CD4-positive, alpha-beta T cell treated with Interleukin-6 for 4 hours (primary cell): Measurements from ENCODE around the gene ATP6V0A4.
A peak's percentile ranks its signal among the peaks of the same experiment; 100 is the strongest.
"Not testable (repeated sequence)": the region's sequence is repeated elsewhere in the genome, so short reads cannot be mapped to it uniquely, and the experiment has no call there.

Source experiments
- DNase-seq: peaks from one replicate; pipeline ENCODE4 v3.0.0-alpha.2; 2020; ENCODE audit warnings: mixed read lengths

ATP6V0A4 gene

GRCh38 chr7:138797715-138798320 is at the start of gene ATP6V0A4, which contains the start of gene TMEM213:
ATP6V0A4 (minus strand) TSS chr7:138798196; CDS start chr7:138771247, 26,949 bp downstream.
TMEM213 (plus strand) TSS chr7:138797994; CDS start chr7:138798105, 111 bp downstream.
- DNase-seq, result peak; percentile 13

- DNase-seq, result no peak
Observed at GRCh38 chr7:138845711-138846110, 47.7 kb upstream of the ATP6V0A4 start.

DNA sequence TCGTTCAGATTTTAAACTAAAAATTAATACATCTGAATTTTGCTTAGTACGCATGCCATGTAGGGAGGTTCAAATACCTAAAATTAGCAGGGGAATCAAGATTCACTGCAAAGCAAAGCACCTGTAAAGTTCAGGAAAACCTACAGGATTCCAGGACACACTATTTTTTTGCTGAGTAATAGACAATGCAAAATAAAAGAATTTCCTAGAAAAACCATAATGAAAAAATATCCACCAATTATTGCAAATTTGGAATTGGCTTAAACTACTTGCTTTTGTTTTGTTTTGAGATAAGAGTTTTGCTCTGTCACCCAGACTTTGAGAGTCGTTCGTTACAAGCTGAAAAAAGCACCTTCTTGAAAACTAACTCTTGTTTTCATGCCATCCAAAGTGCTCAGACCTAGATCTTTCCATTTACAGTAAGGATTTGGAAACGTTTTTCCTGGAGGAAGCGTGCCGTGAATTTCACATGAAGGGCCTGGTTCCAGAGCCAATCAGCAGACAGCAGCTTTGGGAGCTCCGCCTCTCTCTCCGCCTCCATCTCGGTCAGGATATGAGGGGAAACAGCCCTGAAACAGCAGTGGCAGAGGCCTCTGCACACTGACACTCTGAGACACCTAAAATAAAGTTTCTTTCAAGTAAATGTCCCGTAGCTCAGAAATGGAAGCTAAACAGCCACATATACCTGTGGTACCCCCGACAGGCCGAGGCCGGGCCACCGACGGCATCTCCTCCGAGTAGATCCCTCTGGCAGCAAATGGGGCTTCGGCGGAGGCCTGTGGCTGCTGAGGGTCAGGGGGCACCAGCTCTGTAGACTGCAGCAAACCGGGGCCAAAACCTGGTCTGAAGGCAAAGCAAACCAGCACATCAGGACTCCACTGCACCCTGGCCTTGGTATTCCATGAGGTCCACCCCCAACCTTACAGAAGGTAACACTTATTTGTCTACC is 45.9 kb upstream of the ATP6V0A4 start:
- DNase-seq, result no peak

GRCh38 chr7:138842111-138842510 is 44.1 kb upstream of the ATP6V0A4 start:
- DNase-seq, result no peak

- DNase-seq, result no peak
Observed at GRCh38 chr7:138838166-138838565, 40.2 kb upstream of the ATP6V0A4 start.

DNA sequence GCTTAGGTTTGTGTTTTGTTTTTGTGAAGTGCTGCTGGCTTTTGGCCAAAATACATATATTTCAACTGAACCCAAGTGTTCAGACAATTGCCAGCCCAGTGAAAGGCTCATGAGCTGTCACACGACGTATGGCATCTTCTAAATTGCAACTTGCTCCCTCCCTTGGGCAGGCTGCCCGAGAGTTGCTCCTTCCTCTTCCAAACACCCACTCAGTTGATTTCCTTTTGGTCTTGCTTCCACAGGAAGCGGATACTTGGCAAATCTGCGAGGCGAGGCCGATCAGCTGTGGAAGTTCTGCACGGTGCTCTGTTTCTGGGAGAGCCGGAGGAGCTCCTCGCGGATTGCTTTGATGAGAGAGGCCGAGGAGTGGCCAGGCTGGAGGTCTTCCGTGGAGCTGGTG is 39.6 kb upstream of the ATP6V0A4 start:
- no peak for DNase-seq

- DNase-seq, result no peak
Observed at GRCh38 chr7:138835087-138835486, 37.1 kb upstream of the ATP6V0A4 start.

- DNase-seq, result no peak
Observed at GRCh38 chr7:138834583-138834982, 36.6 kb upstream of the ATP6V0A4 start.

GRCh38 chr7:138833596-138833995 is 35.6 kb upstream of the ATP6V0A4 start:
- DNase-seq, result no peak

- no peak for DNase-seq
Observed at GRCh38 chr7:138832966-138833365, 35.0 kb upstream of the ATP6V0A4 start.

GRCh38 chr7:138829335-138829734 is 31.3 kb upstream of the ATP6V0A4 start:
- no peak for DNase-seq

- no peak for DNase-seq
Observed at GRCh38 chr7:138828302-138828701, 30.3 kb upstream of the ATP6V0A4 start.

GRCh38 chr7:138825049-138825721 is 27.2 kb upstream of the ATP6V0A4 start:
- DNase-seq, result no peak

DNA sequence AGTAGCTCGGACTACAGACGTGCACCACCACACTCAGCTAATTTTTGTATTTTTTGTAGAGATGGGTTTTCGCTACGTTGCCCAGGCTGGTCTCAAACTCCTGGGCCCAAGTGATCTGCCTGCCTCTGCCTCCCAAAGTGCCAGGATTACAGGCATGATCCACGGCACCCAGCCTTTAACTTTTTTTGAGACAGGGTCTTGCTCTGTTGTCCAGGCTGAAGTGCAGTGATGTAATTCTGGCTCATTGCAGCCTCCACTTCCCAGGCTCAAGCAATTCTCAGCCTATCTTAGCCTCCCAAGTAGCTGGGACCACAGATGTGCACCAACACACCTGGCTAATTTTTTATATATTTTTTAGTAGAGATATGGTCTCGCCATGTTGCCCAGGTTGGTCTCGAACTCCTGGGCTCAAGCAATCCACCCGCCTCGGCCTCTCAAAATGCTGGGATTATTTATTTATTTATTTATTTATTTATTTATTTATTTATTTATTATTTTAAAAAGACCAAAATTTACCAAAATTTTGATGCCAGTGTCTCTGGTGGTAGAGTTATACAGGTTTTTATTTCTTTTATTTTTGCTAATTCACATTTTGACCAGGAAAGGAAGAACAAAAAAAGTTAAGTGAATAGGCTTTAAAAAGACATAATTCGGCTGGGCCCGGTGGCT is 25.0 kb upstream of the ATP6V0A4 start:
- no peak for DNase-seq

DNA sequence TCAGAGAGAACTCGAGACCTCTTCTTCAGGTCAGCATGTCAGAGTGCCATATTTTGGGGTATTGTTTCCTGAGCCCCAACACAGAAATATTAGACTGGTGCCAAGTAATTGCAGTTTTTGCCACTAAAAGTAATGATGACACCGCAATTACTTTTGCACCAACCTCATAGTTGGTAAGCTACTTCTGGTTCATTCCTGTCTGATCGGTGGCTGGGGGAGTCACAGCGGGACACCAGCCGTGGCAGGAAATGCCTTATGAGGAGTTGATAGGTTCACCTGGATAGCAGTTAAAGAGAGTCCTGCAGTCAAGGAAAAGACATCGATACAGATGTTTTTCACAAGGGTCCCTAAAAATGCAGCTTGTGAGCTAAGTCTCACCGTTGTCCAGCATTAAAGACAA is 23.9 kb upstream of the ATP6V0A4 start:
- DNase-seq, result no peak

DNA sequence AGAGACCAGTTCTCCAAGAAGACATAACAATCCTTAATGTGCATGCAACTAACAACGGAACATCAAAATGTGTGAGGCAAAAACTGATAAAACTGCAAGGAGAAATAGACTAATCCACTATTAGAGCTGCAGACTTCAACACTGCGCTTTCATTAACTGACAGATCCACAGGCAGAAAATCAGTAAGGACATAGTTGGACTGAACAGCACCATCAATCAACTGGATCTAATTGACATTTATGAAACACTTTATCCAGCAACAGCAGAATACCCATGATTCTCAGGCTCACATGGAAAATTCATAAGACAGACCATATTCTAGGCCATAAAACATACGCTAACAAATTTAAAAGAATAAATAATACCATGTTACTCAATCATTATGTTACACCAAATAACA is 21.6 kb upstream of the ATP6V0A4 start:
- no peak for DNase-seq

DNA sequence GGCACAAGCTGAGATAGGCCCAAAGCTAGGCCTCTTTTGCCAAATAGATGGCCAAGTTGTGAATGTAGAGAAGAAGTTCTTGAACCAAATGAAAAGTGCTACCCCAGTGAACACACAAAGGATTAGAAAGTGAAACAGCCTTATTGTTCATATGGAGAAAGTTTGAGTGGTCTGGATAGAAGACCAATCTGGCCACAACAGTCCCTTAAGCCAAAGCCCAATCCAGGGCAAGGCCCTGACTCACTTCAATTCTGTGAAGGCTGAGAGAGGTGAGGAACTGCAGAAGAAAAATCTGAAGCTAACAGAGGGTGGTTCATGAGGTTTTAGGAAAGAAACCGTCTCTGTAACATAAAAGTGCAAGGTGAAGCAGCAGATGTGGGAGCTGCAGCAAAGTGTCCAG is 18.7 kb upstream of the ATP6V0A4 start:
- DNase-seq, result no peak

- no peak for DNase-seq
Observed at GRCh38 chr7:138814816-138815332, 16.9 kb upstream of the ATP6V0A4 start.

- DNase-seq, result no peak
Observed at GRCh38 chr7:138813945-138814344, 15.9 kb upstream of the ATP6V0A4 start.

- not testable (repeated sequence) for DNase-seq
Observed at GRCh38 chr7:138811327-138811726, 13.3 kb upstream of the ATP6V0A4 start.

GRCh38 chr7:138809346-138809745 is 11.3 kb upstream of the ATP6V0A4 start:
- no peak for DNase-seq

DNA sequence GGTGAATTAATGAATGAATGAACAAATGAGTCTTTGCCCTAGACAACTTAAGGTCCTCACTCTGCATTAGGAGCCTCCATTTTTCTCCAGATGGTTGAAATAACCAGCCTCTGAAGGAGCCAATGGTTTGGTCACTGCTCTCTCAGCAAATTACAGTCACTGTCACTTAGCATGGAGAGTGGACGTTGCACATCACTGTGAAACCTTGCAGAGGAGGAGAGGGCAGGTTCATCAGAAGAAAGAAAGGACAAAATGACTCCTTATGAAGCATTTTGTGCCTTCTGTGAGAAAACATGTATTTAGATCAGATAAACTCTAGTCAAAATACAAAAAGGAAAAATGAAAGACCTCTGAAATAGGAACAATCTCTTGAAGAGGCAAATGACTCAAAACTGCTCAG is 6.6 kb upstream of the ATP6V0A4 start:
- no peak for DNase-seq

- no peak for DNase-seq
Observed at GRCh38 chr7:138802706-138803105, 4.7 kb upstream of the ATP6V0A4 start.
